Gastrocnemius medialis (tissue), 4 donors: Measurements from ENCODE around the gene NPIPA5. TPM values are rescaled to one million over a fixed set of nuclear protein-coding genes. Genes with fewer than 3 reads are reported as not detected.
"Not testable (repeated sequence)": the region's sequence is repeated elsewhere in the genome, so short reads cannot be mapped to it uniquely, and the experiment has no call there.

Experiments
- ATAC-seq, 2 donors: fragments of 150-250 bp; one replicate each; pipeline ENCODE4 v1.9.1; 2016
- DNase-seq, 2 donors: peaks; one replicate each; pipeline ENCODE4 v3.0.0-alpha.2; 2019
- H3K27ac ChIP-seq, 4 donors: fragments of 200-600 bp; sonication (generic); 1 replicate in 1 of 4; 2 replicates in 3 of 4; pipeline ENCODE4 v1.5.1; 2016 to 2018; ENCODE audit warnings: mild to moderate bottlenecking in 2 of 4, moderate library complexity in 1 of 4
- H3K27me3 ChIP-seq, 3 donors: fragments of 200-600 bp; sonication (generic) in 2 of 3; 1 replicate in 1 of 3; 2 replicates in 2 of 3; pipeline versions ENCODE4 v1.5.1 to v1.6.0; 2016 to 2019; ENCODE audit warnings: mild to moderate bottlenecking in 1 of 3, moderate library complexity in 1 of 3
- H3K36me3 ChIP-seq, 2 donors: fragments of 200-600 bp; sonication (generic) in 1 of 2; one replicate each; pipeline ENCODE4 v1.5.1; 2017 to 2018
- H3K4me1 ChIP-seq, 2 donors: fragments of 200-600 bp; sonication (generic) in 1 of 2; one replicate each; pipeline ENCODE4 v1.5.1; 2016 to 2017; ENCODE audit warnings: mild to moderate bottlenecking in 2 of 2
- H3K4me3 ChIP-seq, 4 donors: fragments of 200-600 bp; sonication (generic) in 3 of 4; 1 replicate in 1 of 4; 2 replicates in 3 of 4; pipeline ENCODE4 v1.5.1; 2016 to 2019; ENCODE audit warnings: mild to moderate bottlenecking in 2 of 4
- H3K9me3 ChIP-seq, 3 donors: fragments of 200-600 bp; sonication (generic) in 2 of 3; 1 replicate in 1 of 3; 2 replicates in 2 of 3; pipeline ENCODE4 v1.5.1; 2016 to 2019
- CTCF ChIP-seq, 5 experiments: fragments of 450-650 bp in 3 of 5; fragments of 200-600 bp in 2 of 5; sonication (generic) in 2 of 5; IDR thresholded peaks in 4 of 5; conservative IDR thresholded peaks in 1 of 5; 1 replicate in 4 of 5; 2 replicates in 1 of 5; pipeline ENCODE4 v1.5.1; 2016 to 2019; ENCODE audit warnings: antibody characterized with exemption in 5 of 5, mild to moderate bottlenecking in 3 of 5, moderate library complexity in 3 of 5
- POLR2A ChIP-seq, 2 donors: fragments of 450-650 bp; IDR thresholded peaks; one replicate each; pipeline ENCODE4 v1.6.1; 2017; ENCODE audit warnings: antibody characterized with exemption in 2 of 2, mild to moderate bottlenecking in 2 of 2, moderate library complexity in 2 of 2
- in situ Hi-C, 4 donors: fragments of 200-750 bp; cut with MboI; loops; one replicate each; pipeline versions ENCODE4 v1.15.0 to v1.8.0; 2017; ENCODE audit warnings: low sequenced_read_pairs in 4 of 4
- intact Hi-C: fragments of 100-400 bp; cut with DNase I; formaldehyde crosslinking; loops from one replicate; pipeline ENCODE4 v1.15.1; 2023; ENCODE audit warnings: low total_unique reads
- total RNA-seq, 4 donors: library from RNA; depleted of rRNA; stranded (reverse); fragments of >200 nt; gene quantifications; one replicate each; pipeline versions ENCODE4 v1.1.0 to v1.2.3, GENCODE V29; 2016

The NPIPA5 gene
- total RNA-seq = 10 to 100 TPM in 2 of 4 donors, 1 to 10 TPM in 2; 6.8 to 16.7 (median 11.1) TPM

- DNase-seq, intact Hi-C loops, in situ Hi-C loops, H3K4me1 ChIP-seq, H3K9me3 ChIP-seq, H3K36me3 ChIP-seq, H3K27ac ChIP-seq, H3K4me3 ChIP-seq, ATAC-seq, H3K27me3 ChIP-seq: not testable (repeated sequence)
Measured at GRCh38 chr16:15378194-15378593, at the start of gene NPIPA5. Gene NPIPA5 (minus strand): TSS chr16:15378294. CDS start chr16:15378294, 0 bp downstream.

GRCh38 chr16:15427648-15428239 is 49.6 kb upstream of the NPIPA5 start:
- no peak overlapping the region for H3K4me3 ChIP-seq
- ATAC-seq = peak; percentile 61 to 77
- no peaks in the 10 kb centered on the region for H3K27me3 ChIP-seq
- in situ Hi-C loops = no loop called here
- intact Hi-C loops = loop anchor here (2.0 kb wide), 1 partner anchor 277 kb away; no protein-coding TSS in a partner anchor
- TF ChIP-seq POLR2A (IDR thresholded peaks at IDR 0.05) (no peak), CTCF (IDR thresholded peaks at IDR 0.05 in 4 of 5, conservative IDR thresholded peaks at IDR 0.05 in 1 of 5) (peak; percentile 41 to 65 (median 59))
- peak overlapping the region; percentile 9 to 49 (median 27) for H3K27ac ChIP-seq
- peaks cover 4% of the 10 kb centered on the region in 2 donors for H3K4me1 ChIP-seq
- H3K36me3 ChIP-seq = no peaks in the 10 kb centered on the region
- DNase-seq = peak in 1 of 2 donors; percentile 33
- no peaks in the 10 kb centered on the region for H3K9me3 ChIP-seq

- Histone ChIP-seq H3K27ac (no peak overlapping the region), H3K36me3 (no peaks in the 10 kb centered on the region), H3K27me3 (no peaks in the 10 kb centered on the region), H3K4me3 (no peak overlapping the region), H3K9me3 (no peaks in the 10 kb centered on the region), H3K4me1 (peaks cover 4% of the 10 kb centered on the region in 2 donors)
- DNase-seq (no peak), ATAC-seq (no peak)
- no peak for TF ChIP-seq CTCF (IDR thresholded peaks at IDR 0.05 in 4 of 5, conservative IDR thresholded peaks at IDR 0.05 in 1 of 5)
- TF ChIP-seq POLR2A (IDR thresholded peaks at IDR 0.05) = no peak
- in situ Hi-C loops = no loop called here
- intact Hi-C loops = loop anchor here (2.0 kb wide), 1 partner anchor 278 kb away; no protein-coding TSS in a partner anchor
Measured at GRCh38 chr16:15426796-15427195, 48.7 kb upstream of the NPIPA5 start.

- intact Hi-C loops (loop anchor here (2.0 kb wide), 1 partner anchor 279 kb away; no protein-coding TSS in a partner anchor), in situ Hi-C loops (no loop called here)
- Histone ChIP-seq H3K27me3 (no peaks in the 10 kb centered on the region), H3K4me3 (no peak overlapping the region), H3K9me3 (no peaks in the 10 kb centered on the region), H3K36me3 (no peaks in the 10 kb centered on the region), H3K27ac (no peak overlapping the region), H3K4me1 (peaks cover 4% of the 10 kb centered on the region in 2 donors)
- DNase-seq (no peak), ATAC-seq (no peak)
- no peak for TF ChIP-seq POLR2A (IDR thresholded peaks at IDR 0.05)
Measured at GRCh38 chr16:15425861-15426260, 47.8 kb upstream of the NPIPA5 start.

GRCh38 chr16:15422222-15422621 is 44.1 kb upstream of the NPIPA5 start:
- Histone ChIP-seq H3K9me3 (no peaks in the 10 kb centered on the region), H3K4me3 (no peak overlapping the region), H3K4me1 (no peaks in the 10 kb centered on the region), H3K36me3 (no peaks in the 10 kb centered on the region), H3K27ac (no peak overlapping the region), H3K27me3 (no peaks in the 10 kb centered on the region)
- intact Hi-C loops = no loop called here
- TF ChIP-seq CTCF (IDR thresholded peaks at IDR 0.05 in 4 of 5, conservative IDR thresholded peaks at IDR 0.05 in 1 of 5) (no peak), POLR2A (IDR thresholded peaks at IDR 0.05) (no peak)
- DNase-seq = no peak
- in situ Hi-C loops = no loop called here
- no peak for ATAC-seq

- H3K4me1 ChIP-seq, H3K27me3 ChIP-seq, H3K4me3 ChIP-seq, in situ Hi-C loops, H3K36me3 ChIP-seq, ATAC-seq, DNase-seq, intact Hi-C loops, H3K9me3 ChIP-seq, H3K27ac ChIP-seq: not testable (repeated sequence)
Measured at GRCh38 chr16:15421696-15422095, 43.6 kb upstream of the NPIPA5 start.
